ENCODE data around the gene NR3C1.

DNA sequence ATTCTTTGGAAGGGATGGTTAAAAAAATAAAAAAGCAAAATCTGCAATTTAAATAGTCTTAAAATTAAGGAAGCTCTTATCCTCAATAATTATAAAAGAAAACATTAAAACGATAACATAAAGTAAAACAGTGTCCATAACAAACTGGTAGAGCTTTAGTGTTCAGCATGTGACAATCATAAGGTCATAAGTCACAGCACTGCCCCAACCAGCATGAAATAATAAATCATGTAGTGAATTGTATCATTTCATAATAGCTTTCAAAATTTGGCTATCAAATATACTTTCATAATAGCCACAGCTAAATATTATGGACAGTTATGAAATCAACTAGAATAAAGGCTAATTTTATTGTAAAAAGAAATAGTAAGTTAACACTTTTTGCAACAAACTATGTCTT, 10.0 kb downstream of the NR3C1 start:
- TF ChIP-seq, protein P1, sequence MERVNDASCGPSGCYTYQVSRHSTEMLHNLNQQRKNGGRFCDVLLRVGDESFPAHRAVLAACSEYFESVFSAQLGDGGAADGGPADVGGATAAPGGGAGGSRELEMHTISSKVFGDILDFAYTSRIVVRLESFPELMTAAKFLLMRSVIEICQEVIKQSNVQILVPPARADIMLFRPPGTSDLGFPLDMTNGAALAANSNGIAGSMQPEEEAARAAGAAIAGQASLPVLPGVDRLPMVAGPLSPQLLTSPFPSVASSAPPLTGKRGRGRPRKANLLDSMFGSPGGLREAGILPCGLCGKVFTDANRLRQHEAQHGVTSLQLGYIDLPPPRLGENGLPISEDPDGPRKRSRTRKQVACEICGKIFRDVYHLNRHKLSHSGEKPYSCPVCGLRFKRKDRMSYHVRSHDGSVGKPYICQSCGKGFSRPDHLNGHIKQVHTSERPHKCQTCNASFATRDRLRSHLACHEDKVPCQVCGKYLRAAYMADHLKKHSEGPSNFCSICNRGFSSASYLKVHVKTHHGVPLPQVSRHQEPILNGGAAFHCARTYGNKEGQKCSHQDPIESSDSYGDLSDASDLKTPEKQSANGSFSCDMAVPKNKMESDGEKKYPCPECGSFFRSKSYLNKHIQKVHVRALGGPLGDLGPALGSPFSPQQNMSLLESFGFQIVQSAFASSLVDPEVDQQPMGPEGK (CRISPR knock-in tag; IDR thresholded peaks at IDR 0.05; ENCODE audit: borderline replicate concordance): no peak
- TF ChIP-seq, protein P2, sequence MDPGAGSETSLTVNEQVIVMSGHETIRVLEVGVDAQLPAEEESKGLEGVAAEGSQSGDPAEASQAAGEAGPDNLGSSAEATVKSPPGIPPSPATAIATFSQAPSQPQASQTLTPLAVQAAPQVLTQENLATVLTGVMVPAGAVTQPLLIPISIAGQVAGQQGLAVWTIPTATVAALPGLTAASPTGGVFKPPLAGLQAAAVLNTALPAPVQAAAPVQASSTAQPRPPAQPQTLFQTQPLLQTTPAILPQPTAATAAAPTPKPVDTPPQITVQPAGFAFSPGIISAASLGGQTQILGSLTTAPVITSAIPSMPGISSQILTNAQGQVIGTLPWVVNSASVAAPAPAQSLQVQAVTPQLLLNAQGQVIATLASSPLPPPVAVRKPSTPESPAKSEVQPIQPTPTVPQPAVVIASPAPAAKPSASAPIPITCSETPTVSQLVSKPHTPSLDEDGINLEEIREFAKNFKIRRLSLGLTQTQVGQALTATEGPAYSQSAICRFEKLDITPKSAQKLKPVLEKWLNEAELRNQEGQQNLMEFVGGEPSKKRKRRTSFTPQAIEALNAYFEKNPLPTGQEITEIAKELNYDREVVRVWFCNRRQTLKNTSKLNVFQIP (CRISPR knock-in tag; IDR thresholded peaks at IDR 0.05; ENCODE audit: borderline replicate concordance, low read depth): no peak
- TF ChIP-seq BACH2 (CRISPR knock-in tag; IDR thresholded peaks at IDR 0.05; ENCODE audit: borderline replicate concordance) (no peak), RARB (CRISPR knock-in tag; IDR thresholded peaks at IDR 0.05) (no peak), TCF4 (CRISPR knock-in tag; IDR thresholded peaks at IDR 0.05; ENCODE audit: borderline replicate concordance) (no peak), ISL1 (CRISPR knock-in tag; IDR thresholded peaks at IDR 0.05) (no peak), OSR1 (CRISPR knock-in tag; IDR thresholded peaks at IDR 0.05) (no peak), ESRRG (CRISPR knock-in tag; IDR thresholded peaks at IDR 0.05) (no peak), ZNF70 (CRISPR knock-in tag; IDR thresholded peaks at IDR 0.05) (no peak)
- TF ChIP-seq, protein P3, sequence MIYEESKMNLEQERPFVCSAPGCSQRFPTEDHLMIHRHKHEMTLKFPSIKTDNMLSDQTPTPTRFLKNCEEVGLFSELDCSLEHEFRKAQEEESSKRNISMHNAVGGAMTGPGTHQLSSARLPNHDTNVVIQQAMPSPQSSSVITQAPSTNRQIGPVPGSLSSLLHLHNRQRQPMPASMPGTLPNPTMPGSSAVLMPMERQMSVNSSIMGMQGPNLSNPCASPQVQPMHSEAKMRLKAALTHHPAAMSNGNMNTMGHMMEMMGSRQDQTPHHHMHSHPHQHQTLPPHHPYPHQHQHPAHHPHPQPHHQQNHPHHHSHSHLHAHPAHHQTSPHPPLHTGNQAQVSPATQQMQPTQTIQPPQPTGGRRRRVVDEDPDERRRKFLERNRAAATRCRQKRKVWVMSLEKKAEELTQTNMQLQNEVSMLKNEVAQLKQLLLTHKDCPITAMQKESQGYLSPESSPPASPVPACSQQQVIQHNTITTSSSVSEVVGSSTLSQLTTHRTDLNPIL (CRISPR knock-in tag; IDR thresholded peaks at IDR 0.05; ENCODE audit: low read depth): no peak

Data from SK-N-SH treated with all-trans-retinoic acid at 6 μM for 48 hours (cell line).